A673 (cell line): Measurements from ENCODE around the gene ZNF182. TPM values are rescaled to one million over a fixed set of nuclear protein-coding genes. Genes with fewer than 3 reads are reported as not detected.
"Not testable (repeated sequence)": the region's sequence is repeated elsewhere in the genome, so short reads cannot be mapped to it uniquely, and the experiment has no call there.

Experiments used
- BruUV-seq: library from RNA; stranded (reverse); fragments of 400-500 nt; replicated peaks from 2 replicates; lab custom pipeline; 2021; lab: Mats Ljungman, UMichigan
- CTCF ChIA-PET: fragments of 300-600 bp; sonication (Branson Sonifier 250); formaldehyde crosslinking; loops from one replicate; lab custom pipeline; 2022; ENCODE audit warnings: antibody characterized with exemption; lab: Charles Lee
- POLR2A ChIA-PET: fragments of 300-600 bp; sonication (Branson Sonifier 250); formaldehyde crosslinking; loops from one replicate; lab custom pipeline; 2022; ENCODE audit warnings: antibody characterized with exemption; ENCODE audit not compliant: low non-redundant PET; lab: Charles Lee
- DNase-seq: peaks from one replicate; pipeline ENCODE4 v3.0.0-alpha.2; 2015; ENCODE audit warnings: low spot score
- H3K27ac ChIP-seq: fragments of 200-600 bp; sonication (generic); 2 replicates; pipeline ENCODE4 v1.5.1; 2016; ENCODE audit warnings: mixed run types, low read depth, mild to moderate bottlenecking, mixed read lengths, antibody characterized with exemption, low read length; ENCODE audit not compliant: poor library complexity, severe bottlenecking
- H3K27me3 ChIP-seq: fragments of 200-600 bp; sonication (generic); replicated peaks from 2 replicates; pipeline ENCODE4 v1.6.1; 2017; ENCODE audit warnings: mixed run types, low read depth, mild to moderate bottlenecking, mixed read lengths, antibody characterized with exemption, low read length; ENCODE audit not compliant: insufficient read depth, poor library complexity
- H3K36me3 ChIP-seq: fragments of 200-600 bp; sonication (generic); 2 replicates; pipeline ENCODE4 v1.6.1; 2016; ENCODE audit warnings: mixed run types, mild to moderate bottlenecking, mixed read lengths, antibody characterized with exemption, low read length; ENCODE audit not compliant: insufficient read depth, poor library complexity, severe bottlenecking
- H3K4me1 ChIP-seq: fragments of 200-600 bp; sonication (generic); 2 replicates; pipeline ENCODE4 v1.6.1; 2017; ENCODE audit warnings: mixed run types, mild to moderate bottlenecking, mixed read lengths, antibody characterized with exemption, low read length; ENCODE audit not compliant: insufficient read depth, poor library complexity, severe bottlenecking
- H3K4me3 ChIP-seq: fragments of 200-600 bp; sonication (generic); 2 replicates; pipeline ENCODE4 v1.5.1; 2016; ENCODE audit warnings: low read depth, mixed run types, mild to moderate bottlenecking, mixed read lengths, low read length; ENCODE audit not compliant: poor library complexity, severe bottlenecking
- H3K9me3 ChIP-seq: fragments of 200-600 bp; sonication (generic); 2 replicates; pipeline ENCODE4 v1.6.1; 2016; ENCODE audit warnings: mixed run types, low read depth, mild to moderate bottlenecking, mixed read lengths, antibody characterized with exemption, low read length; ENCODE audit not compliant: poor library complexity, severe bottlenecking
- CTCF ChIP-seq: fragments of 300-800, 200-600 bp; sonication (generic); conservative IDR thresholded peaks from 2 replicates; pipeline ENCODE4 v1.5.1; 2017; ENCODE audit warnings: low read depth, mild to moderate bottlenecking, antibody characterized with exemption, low read length, moderate library complexity, mixed read lengths
- EZH2 ChIP-seq: fragments of 200-600 bp; sonication (generic); IDR thresholded peaks from 2 replicates; pipeline ENCODE4 v1.6.1; 2017; ENCODE audit warnings: borderline replicate concordance, low read depth, mild to moderate bottlenecking, mixed read lengths, antibody characterized with exemption, low read length; ENCODE audit not compliant: poor library complexity, severe bottlenecking
- intact Hi-C: fragments of 100-400 bp; cut with micrococcal nuclease; formaldehyde crosslinking; loops from one replicate; pipeline ENCODE4 v1.10.0; 2022; ENCODE audit not compliant: unreplicated experiment
- total RNA-seq: library from RNA; stranded (reverse); gene quantifications from 2 replicates; pipeline ENCODE4 v1.2.3, GENCODE V29; 2021

ZNF182 gene
- total RNA-seq, 1 experiment from 2014 or later, result 6.5 TPM

- Histone ChIP-seq H3K9me3 (peaks cover 58% of the 10 kb centered on the region), H3K4me1 (no peaks in the 10 kb centered on the region), H3K36me3 (peaks cover 16% of the 10 kb centered on the region), H3K4me3 (no peak overlapping the region), H3K27me3 (no peaks in the 10 kb centered on the region), H3K27ac (no peak overlapping the region)
- intact Hi-C loops, result no loop called here
- ChIA-PET CTCF (no interaction called here), POLR2A (no interaction called here)
- no TSS peak for BruUV-seq
- TF ChIP-seq CTCF (no peak), EZH2 (no peak)
- DNase-seq, result no peak
Measured at GRCh38 chrX:47973235-47973634, 30.6 kb downstream of the ZNF182 start.

DNA sequence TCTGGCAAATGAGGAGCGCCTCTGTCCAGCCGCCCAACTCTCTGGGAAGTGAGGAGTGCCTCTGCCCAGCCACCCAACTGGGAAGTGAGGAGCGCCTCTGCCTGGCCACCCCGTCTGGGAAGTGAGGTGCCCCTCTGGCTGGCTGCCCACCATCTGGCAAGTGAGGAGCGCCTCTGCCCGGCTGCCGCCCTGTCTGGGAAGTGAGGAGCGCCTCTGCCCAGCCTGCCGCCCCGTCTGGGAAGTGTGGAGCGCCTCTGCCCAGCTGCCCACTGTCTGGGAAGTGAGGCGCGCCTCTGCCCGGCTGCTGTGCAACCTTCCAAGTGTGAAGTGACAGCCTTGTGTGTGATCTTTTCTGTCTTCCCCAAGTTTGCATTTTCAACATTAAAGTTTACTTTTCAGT, 38.3 kb downstream of the ZNF182 start:
- CTCF ChIA-PET, BruUV-seq, H3K4me1 ChIP-seq, POLR2A ChIA-PET, H3K4me3 ChIP-seq, intact Hi-C loops, H3K27ac ChIP-seq, H3K9me3 ChIP-seq, H3K27me3 ChIP-seq, H3K36me3 ChIP-seq, DNase-seq: not testable (repeated sequence)

- H3K27ac ChIP-seq, H3K27me3 ChIP-seq, DNase-seq, H3K36me3 ChIP-seq, H3K4me3 ChIP-seq, CTCF ChIA-PET, H3K9me3 ChIP-seq, BruUV-seq, POLR2A ChIA-PET, H3K4me1 ChIP-seq, intact Hi-C loops: not testable (repeated sequence)
Measured at GRCh38 chrX:47961830-47962229, 42.0 kb downstream of the ZNF182 start.

GRCh38 chrX:47960406-47960805, 43.4 kb downstream of the ZNF182 start:
- Histone ChIP-seq H3K9me3 (peaks cover 6% of the 10 kb centered on the region), H3K4me3 (no peak overlapping the region), H3K36me3 (no peaks in the 10 kb centered on the region), H3K4me1 (no peaks in the 10 kb centered on the region), H3K27me3 (no peaks in the 10 kb centered on the region), H3K27ac (no peak overlapping the region)
- ChIA-PET CTCF (no interaction called here), POLR2A (no interaction called here)
- DNase-seq, result no peak
- BruUV-seq, result no TSS peak
- no peak for TF ChIP-seq EZH2
- no peak for TF ChIP-seq CTCF
- intact Hi-C loops, result no loop called here
